EL (cell line): ENCODE results near the gene NCBP3.
"Not testable (repeated sequence)": the region's sequence is repeated elsewhere in the genome, so short reads cannot be mapped to it uniquely, and the experiment has no call there.

Experiments used
- DNase-seq: peaks from one replicate; pipeline ENCODE4 v3.0.0-alpha.2; 2016

NCBP3 gene

GRCh38 chr17:3809135-3809534 is 36.9 kb downstream of the NCBP3 start:
- DNase-seq, result no peak

- DNase-seq, result peak; percentile 59
Measured at GRCh38 chr17:3808701-3809100, 37.3 kb downstream of the NCBP3 start.

DNA sequence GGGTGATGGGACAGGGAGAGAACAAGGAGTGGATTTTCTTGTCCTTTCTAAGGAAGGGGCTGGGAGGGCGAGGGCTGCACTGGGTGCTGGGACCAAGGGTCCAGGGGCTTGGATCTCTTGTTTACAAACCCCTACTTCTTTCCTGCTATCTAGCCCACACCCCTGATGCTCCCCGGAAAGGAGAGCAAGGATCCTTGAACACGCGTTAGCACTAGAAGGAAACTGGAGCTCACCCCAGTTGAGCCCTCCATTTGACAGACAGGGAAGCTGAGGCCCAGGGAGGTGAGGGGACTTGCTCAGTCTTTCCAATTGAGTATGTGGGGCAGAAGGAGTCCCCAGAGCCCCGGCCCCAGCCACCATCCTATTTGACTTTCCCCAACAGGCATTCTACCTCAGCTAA is 40.5 kb downstream of the NCBP3 start:
- no peak for DNase-seq

- DNase-seq, result peak; percentile 49
Measured at GRCh38 chr17:3804503-3804931, 41.5 kb downstream of the NCBP3 start.

GRCh38 chr17:3803308-3803640 is 42.8 kb downstream of the NCBP3 start:
- DNase-seq, result no peak

DNA sequence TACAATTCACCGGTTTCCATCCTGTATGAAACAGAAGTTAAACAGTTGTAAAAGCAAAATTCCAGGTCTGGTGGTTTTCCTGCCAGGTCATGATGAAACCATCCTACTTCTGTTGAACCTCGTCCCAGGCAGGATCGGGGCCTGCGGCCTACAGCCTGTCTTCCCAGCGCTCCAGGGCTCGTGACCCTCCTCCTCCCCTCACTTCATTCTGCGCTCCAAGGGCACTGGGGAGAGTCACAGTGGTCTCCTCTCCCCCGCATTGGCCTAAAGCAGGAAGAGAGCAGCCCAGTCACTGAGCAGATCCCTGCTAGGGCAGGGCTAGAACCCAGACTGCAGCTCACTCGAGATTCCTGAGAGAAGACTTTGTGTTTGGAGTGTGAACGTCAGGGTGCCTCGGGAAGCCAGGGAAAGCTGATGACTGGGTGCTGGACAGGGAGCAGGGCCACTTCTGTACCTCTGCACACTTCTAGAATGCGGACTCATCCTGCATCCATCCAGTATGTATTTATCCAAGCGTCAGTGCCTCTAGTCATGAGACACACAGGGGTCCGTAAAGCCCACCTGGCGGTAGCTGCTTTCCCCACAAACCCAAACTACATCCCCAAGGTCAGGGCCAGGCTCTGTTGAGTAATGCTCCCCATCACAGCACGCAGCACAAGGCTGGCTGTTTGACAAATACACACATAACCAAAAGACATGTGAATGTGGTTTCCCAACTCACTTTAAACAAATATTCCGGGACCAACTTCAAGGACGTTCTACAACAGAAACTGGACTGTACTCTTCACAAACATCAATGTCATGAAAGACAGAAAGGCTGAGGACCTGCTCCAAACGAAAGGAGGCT is 43.4 kb downstream of the NCBP3 start:
- peak; percentile 90 for DNase-seq

GRCh38 chr17:3801792-3802191 is 44.3 kb downstream of the NCBP3 start:
- DNase-seq, result no peak

GRCh38 chr17:3801347-3801746 is 44.7 kb downstream of the NCBP3 start:
- DNase-seq, result no peak

GRCh38 chr17:3800362-3801271 is 45.4 kb downstream of the NCBP3 start, which contains the start of gene ITGAE:
Gene ITGAE (minus strand): TSS chr17:3801188. CDS start chr17:3801144, 44 bp downstream.
- DNase-seq, result no peak

DNA sequence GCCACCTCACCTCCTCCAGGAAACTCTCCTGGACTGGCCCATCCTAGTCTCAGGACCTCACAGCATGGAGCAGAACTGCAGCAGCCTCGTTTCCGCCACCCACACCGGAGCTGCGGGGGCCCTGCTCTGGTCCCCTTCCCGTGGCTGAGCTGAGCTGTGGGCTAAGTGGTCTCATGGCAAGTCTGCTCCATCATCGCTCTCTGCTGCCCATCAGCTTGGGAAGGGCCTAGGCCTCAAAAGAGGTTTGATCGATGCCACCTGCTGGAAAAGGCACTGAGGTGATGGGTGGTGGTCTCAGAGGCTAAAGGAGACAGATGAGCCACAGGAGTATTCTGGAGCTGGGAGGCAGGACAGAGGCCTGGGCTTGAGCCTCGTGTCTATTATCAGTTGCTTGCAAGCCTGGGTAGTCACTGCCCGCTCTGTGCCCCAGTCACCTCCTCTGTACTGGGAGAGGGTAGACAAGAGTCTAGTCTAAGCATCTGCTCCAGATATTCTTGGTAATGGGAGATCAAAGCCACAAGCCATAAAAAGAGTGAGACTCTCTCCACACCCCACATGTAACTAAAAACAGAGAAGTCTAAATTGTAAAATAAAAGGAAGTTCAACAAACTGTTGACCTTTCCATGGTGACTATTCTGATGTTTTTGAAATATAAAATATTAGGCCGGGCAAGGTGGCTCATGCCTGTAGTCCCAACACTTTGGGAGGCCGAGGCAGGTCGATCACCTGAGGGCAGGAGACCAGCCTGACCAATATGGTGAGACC is 46.7 kb downstream of the NCBP3 start:
- no peak for DNase-seq

GRCh38 chr17:3798273-3799180 is 47.5 kb downstream of the NCBP3 start:
- DNase-seq, result no peak

DNA sequence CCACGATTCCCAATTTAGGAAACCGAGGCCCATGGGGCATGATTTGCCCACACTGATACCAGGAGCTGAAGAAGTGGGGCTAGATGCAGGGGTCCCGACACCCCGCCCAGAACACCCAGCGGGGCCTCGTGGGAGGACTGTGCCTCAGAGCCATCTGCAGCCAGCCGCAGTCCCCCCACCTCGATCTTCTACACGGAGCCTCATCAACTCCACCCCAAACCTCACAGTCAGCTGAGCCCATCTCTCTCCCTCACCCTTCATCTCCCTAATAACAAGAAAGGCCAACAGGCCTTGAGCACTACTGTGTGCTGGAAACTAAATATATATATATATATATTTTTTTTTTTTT is 49.2 kb downstream of the NCBP3 start:
- no peak for DNase-seq

DNA sequence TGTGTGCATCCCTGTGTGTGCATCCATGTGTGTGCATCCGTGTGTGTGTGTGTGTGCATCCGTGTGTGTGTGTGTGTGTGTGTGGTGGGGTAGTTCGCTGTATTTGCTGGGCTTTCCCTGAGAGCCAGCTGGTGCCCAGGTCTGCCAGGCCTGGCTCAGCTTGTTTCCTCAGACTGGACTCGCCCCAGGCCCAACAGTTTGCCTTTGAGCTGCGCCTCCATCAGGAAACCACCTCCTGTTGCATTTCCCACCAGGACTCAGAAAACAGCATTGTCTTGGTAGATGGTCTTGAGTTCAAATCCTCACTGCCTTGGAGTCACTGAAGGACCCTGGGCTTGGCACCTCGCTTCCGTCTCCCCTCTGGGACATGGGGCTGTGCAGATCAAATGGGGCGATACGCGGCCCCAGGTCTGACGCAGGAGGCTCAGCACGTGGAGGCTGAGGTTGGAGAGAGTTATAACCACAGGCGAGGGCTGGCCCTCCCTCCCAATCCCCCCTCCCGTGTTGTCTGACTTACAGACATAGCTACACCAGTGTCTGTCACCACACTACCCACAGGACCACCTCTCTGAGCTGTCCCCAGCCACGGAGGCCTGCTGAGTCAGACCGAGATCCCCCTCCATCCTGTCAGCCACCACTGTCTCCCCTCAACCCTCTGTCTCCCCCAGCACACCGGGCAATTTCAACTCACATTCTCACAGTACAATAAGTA is 49.8 kb downstream of the NCBP3 start:
- no peak for DNase-seq

DNA sequence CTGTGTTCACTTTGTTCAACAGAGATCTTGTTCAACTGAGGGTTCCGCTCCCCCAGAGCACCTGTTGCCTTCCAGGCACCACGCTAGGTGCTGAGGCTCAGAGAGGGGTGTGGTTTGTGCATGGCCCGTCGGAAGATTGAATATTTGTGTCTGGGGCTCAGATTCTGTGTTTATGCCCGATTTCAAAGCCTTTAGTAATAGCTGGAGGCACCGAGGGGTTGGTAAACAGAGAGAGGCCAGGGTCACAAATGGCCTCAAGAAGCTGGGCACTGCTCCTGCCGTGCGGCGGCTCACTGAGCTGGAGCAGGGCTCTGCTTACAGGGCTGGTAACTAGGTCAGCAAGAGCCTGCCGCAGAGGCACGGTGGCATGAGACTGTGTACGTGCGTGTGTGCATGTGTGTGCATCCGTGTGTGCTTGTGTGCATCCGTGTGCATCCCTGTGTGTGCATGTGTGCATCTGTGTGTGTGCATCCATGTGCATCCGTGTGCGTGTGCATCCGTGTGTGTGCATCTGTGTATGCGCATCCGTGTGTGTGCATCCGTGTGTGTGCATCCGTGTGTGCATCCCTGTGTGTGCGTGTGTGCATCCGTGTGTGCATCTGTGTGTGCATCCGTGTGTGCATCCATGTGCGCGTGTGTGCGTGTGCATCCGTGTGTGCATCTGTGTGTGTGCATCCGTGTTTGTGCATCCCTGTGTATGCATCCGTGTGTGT is 50.5 kb downstream of the NCBP3 start:
- DNase-seq, result no peak

- DNase-seq, result peak; percentile 54
Measured at GRCh38 chr17:3794557-3795389, 51.3 kb downstream of the NCBP3 start.

- DNase-seq, result not testable (repeated sequence)
Measured at GRCh38 chr17:3794152-3794551, 51.9 kb downstream of the NCBP3 start.

- DNase-seq, result not testable (repeated sequence)
Measured at GRCh38 chr17:3793258-3793657, 52.8 kb downstream of the NCBP3 start.

DNA sequence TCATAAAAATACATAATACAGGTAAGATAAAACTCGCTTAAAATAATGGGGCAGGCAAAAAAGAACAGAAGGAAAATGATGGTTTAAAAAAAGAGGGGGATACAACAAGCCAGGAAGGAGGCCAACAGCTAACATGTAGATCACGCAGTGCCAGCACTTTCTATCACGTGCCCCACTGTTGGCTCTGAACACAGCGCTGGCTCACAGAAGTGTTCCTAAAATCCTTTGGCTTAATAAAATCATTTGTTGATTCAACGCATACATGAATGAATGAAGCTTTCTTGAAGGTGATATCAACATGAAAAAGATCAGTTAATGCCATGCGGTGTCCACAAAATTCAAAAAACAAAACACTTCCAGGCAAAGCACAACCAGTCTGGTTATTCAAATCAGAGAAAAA is 53.6 kb downstream of the NCBP3 start:
- DNase-seq, result no peak

- DNase-seq, result no peak
Measured at GRCh38 chr17:3788200-3788599, 57.8 kb downstream of the NCBP3 start.

- not testable (repeated sequence) for DNase-seq
Measured at GRCh38 chr17:3785323-3785722, 60.7 kb downstream of the NCBP3 start.
